Heart left ventricle (tissue), 13 donors: ENCODE measurements around the gene ZBTB45.

ENCODE experiments used
- POLR2A ChIP-seq, 2 donors: fragments of 450-650 bp; IDR thresholded peaks; one replicate each; pipeline ENCODE4 v1.6.1; 2017; ENCODE audit warnings: antibody characterized with exemption in 2 of 2, mild to moderate bottlenecking in 2 of 2, moderate library complexity in 2 of 2
- TF ChIP-seq, protein P1 (sequence below), 12 donors: fragments of 200-600 bp; sonication (generic) in 4 of 12; IDR thresholded peaks; one replicate each; pipeline versions ENCODE4 v1.5.0 to v1.8.0; 2018 to 2022; ENCODE audit warnings: antibody characterized with exemption in 12 of 12, mild to moderate bottlenecking in 5 of 12
- donor health status: ischemic (EF 13 %, LVEDD 7.1; RV severe dilation, severe dysfunction).
- donor health status: DM: no; HTN: yes; CAD: no.
- donor health status: DM: no; HTN: no; CAD: no.
- donor health status: ischemic (EF 25% LVEDD 6.9; RV normal size, moderate dysfunction).
- donor health status: ischemic (EF 25% LVEDD 5.7; RV mildly dilated, moderate dysfunction).
- donor health status: ischemic (EF 35%, LVEDD 5.7; RV mildly dilated, moderate dysfunction).
- donor health status: nonischemic (EF 11% LVEDD 7.7; RV severe dilation, severe dysfunction).
- donor health status: DM: yes; HTN: yes; CAD: no.
- donor health status: PGD.
- donor health status: ischemic (EF 29% LVEDD 5.4; RV normal size, mild dysfunction).
- donor health status: nonischemic (EF 23%, LVEDD 6.1; RV moderate dilation, normal function).

DNA sequence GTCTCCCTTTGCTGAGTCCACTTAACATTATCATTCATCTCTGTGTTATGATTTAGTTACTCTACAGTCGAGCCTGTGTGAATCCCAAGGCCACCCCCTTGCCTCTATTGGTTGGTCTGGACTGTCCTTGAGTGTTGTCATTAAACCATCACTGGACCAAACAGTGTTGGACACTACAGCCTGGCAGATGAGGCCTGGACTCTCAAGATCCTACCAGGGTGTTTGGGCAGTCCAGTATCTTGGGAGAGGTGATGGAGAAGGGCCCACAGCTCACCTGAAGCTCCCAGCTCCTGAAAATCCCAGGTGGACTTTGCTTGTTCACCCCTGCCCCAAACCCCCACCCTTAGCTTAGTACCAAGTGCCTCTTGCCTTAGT lies 31.5 kb upstream of the ZBTB45 start:
- TF ChIP-seq POLR2A (IDR thresholded peaks at IDR 0.05): no peak
- TF ChIP-seq, protein P1, sequence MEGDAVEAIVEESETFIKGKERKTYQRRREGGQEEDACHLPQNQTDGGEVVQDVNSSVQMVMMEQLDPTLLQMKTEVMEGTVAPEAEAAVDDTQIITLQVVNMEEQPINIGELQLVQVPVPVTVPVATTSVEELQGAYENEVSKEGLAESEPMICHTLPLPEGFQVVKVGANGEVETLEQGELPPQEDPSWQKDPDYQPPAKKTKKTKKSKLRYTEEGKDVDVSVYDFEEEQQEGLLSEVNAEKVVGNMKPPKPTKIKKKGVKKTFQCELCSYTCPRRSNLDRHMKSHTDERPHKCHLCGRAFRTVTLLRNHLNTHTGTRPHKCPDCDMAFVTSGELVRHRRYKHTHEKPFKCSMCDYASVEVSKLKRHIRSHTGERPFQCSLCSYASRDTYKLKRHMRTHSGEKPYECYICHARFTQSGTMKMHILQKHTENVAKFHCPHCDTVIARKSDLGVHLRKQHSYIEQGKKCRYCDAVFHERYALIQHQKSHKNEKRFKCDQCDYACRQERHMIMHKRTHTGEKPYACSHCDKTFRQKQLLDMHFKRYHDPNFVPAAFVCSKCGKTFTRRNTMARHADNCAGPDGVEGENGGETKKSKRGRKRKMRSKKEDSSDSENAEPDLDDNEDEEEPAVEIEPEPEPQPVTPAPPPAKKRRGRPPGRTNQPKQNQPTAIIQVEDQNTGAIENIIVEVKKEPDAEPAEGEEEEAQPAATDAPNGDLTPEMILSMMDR (IDR thresholded peaks at IDR 0.05): no peak
